HUDEP-2 (cell line): ENCODE data around the gene GALNT13.

Source experiments
- DNase-seq, 76 experiments: peaks; one replicate each; lab custom pipeline; 2025; ENCODE audit not compliant: unreplicated experiment in 76 of 76; lab: John Stamatoyannopoulos, UW

The GALNT13 gene

GRCh38 chr2:153871231-153872221, at the start of gene GALNT13:
TSS of gene GALNT13 (plus strand) at chr2:153871922.
- DNase-seq: no peak

- DNase-seq: no peak
Measured at GRCh38 chr2:153823880-153824279, 47.8 kb upstream of the GALNT13 start.

- DNase-seq: no peak
Measured at GRCh38 chr2:153828335-153828734, 43.4 kb upstream of the GALNT13 start.

GRCh38 chr2:153834662-153835061, 37.1 kb upstream of the GALNT13 start:
- no peak for DNase-seq

- DNase-seq: no peak
Measured at GRCh38 chr2:153858250-153858649, 13.5 kb upstream of the GALNT13 start.

- DNase-seq: no peak
Measured at GRCh38 chr2:153864022-153864421, 7.7 kb upstream of the GALNT13 start.

GRCh38 chr2:153866595-153866994, 5.1 kb upstream of the GALNT13 start:
- DNase-seq: no peak

- no peak for DNase-seq
Measured at GRCh38 chr2:153870308-153870707, 1.4 kb upstream of the GALNT13 start.

GRCh38 chr2:153872311-153873051, 759 bp downstream of the GALNT13 start:
- no peak for DNase-seq

GRCh38 chr2:153873052-153874048, 1.6 kb downstream of the GALNT13 start:
- DNase-seq: no peak

- DNase-seq: no peak
Measured at GRCh38 chr2:153875801-153876466, 4.2 kb downstream of the GALNT13 start.

GRCh38 chr2:153880926-153881325, 9.2 kb downstream of the GALNT13 start:
- no peak for DNase-seq

- DNase-seq: no peak
Measured at GRCh38 chr2:153886833-153887232, 15.1 kb downstream of the GALNT13 start.

GRCh38 chr2:153890576-153890975, 18.9 kb downstream of the GALNT13 start:
- no peak for DNase-seq

- DNase-seq: no peak
Measured at GRCh38 chr2:153891051-153891450, 19.3 kb downstream of the GALNT13 start.

- no peak for DNase-seq
Measured at GRCh38 chr2:153912798-153913396, 41.2 kb downstream of the GALNT13 start.

- DNase-seq: no peak
Measured at GRCh38 chr2:153917570-153917969, 45.8 kb downstream of the GALNT13 start.

GRCh38 chr2:153935511-153935910, 63.8 kb downstream of the GALNT13 start:
- DNase-seq: no peak

- no peak for DNase-seq
Measured at GRCh38 chr2:153939124-153939796, 67.5 kb downstream of the GALNT13 start.
